Activated T-cell treated with anti-CD3 and anti-CD28 coated beads, Interleukin-2, amount 50 U/mL, for 1 hour (primary cell): Measurements from ENCODE around the gene GALNT12.

Source experiments
- DNase-seq: peaks from one replicate; pipeline ENCODE4 v3.0.0-alpha.2; 2020

GALNT12 gene

GRCh38 chr9:98882569-98882923 is 75.1 kb downstream of the GALNT12 start:
- no peak for DNase-seq

- no peak for DNase-seq
Observed at GRCh38 chr9:98883276-98883675, 75.8 kb downstream of the GALNT12 start.

- DNase-seq = no peak
Observed at GRCh38 chr9:98884849-98885248, 77.4 kb downstream of the GALNT12 start.

GRCh38 chr9:98885575-98886295 is 78.3 kb downstream of the GALNT12 start:
- no peak for DNase-seq

- no peak for DNase-seq
Observed at GRCh38 chr9:98886691-98887229, 79.3 kb downstream of the GALNT12 start.

- DNase-seq = no peak
Observed at GRCh38 chr9:98887918-98888510, 80.5 kb downstream of the GALNT12 start.

- no peak for DNase-seq
Observed at GRCh38 chr9:98888801-98889421, 81.4 kb downstream of the GALNT12 start.

GRCh38 chr9:98890256-98890655 is 82.8 kb downstream of the GALNT12 start:
- DNase-seq = no peak

GRCh38 chr9:98892288-98892687 is 84.8 kb downstream of the GALNT12 start:
- no peak for DNase-seq

GRCh38 chr9:98892690-98893089 is 85.2 kb downstream of the GALNT12 start:
- DNase-seq = no peak

- DNase-seq = no peak
Observed at GRCh38 chr9:98894171-98894570, 86.7 kb downstream of the GALNT12 start.

- DNase-seq = no peak
Observed at GRCh38 chr9:98894761-98895160, 87.3 kb downstream of the GALNT12 start.

GRCh38 chr9:98896632-98897031 is 89.2 kb downstream of the GALNT12 start:
- no peak for DNase-seq

GRCh38 chr9:98897745-98898144 is 90.3 kb downstream of the GALNT12 start:
- DNase-seq = no peak

- no peak for DNase-seq
Observed at GRCh38 chr9:98899408-98900056, 92.1 kb downstream of the GALNT12 start.
